ENCODE data around the gene RAP1GAP2.
"Not testable (repeated sequence)": the region's sequence is repeated elsewhere in the genome, so short reads cannot be mapped to it uniquely, and the experiment has no call there.

RAP1GAP2 gene

DNA sequence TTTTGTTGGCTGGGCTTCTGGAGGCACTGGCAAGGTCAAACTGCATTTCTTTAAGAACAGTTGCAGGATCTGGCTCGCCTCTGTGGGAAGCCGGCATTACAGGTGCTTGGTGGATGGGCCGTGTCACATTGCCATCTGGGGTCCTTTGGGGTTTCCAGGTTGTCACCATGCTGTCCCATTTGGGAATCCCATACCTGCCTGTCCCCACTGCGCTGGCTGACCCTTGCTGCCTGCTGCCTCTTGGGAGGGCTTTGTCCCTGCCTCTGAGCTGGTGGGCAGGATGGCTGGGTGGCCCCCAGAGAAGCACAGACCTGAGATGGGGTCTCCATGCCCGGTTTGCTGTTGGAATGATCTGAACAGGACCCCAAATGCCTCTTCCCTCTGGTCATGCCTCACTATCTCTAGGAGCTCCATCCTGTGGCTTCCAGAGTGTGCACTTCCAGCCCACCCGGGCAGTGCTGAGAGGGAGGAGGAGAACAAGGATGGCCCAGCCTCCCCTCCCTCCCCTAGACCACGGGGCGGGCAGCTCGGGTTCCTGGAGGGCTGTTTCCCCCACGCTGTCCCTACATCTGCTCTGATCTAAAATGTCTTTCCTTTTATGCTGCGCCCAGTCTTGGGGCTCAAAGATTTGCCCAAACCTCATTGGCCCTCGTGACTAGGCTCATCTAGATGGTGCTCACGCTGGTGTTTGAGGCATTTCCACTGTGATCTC is 239.2 kb downstream of the RAP1GAP2 start:
- DNase-seq (ENCODE audit: extremely low read depth in 1 of 2, low read depth in 1 of 2) = no peak

- no peak for DNase-seq (ENCODE audit: extremely low read depth in 1 of 2, low read depth in 1 of 2)
These were observed 239.7 kb downstream of the RAP1GAP2 start for GRCh38 chr17:3035968-3036280.

GRCh38 chr17:3036800-3037199 is 240.6 kb downstream of the RAP1GAP2 start:
- no peak for DNase-seq (ENCODE audit: extremely low read depth in 1 of 2, low read depth in 1 of 2)

DNA sequence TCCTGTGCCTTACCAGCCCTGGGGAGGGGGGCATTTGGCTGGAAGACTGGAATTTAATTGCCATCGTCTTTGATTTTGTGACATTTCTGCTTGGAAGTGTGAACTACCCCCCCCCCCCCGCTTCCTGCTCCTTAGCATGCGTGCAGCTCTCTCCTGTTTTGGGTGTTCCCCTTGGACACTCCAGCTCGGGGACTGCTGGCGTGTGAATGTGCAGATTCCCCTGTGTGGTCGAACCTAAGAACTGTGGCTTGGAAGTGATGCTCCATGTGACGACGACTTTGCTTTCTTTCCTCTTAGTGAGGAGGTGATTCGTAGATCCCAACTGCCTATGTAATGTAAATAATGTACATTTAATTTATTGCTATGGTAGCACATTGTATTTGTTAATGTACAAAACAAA is 241.0 kb downstream of the RAP1GAP2 start:
- no peak for DNase-seq (ENCODE audit: extremely low read depth in 1 of 2, low read depth in 1 of 2)

- DNase-seq (ENCODE audit: extremely low read depth in 1 of 2, low read depth in 1 of 2) = no peak
These were observed 242.7 kb downstream of the RAP1GAP2 start for GRCh38 chr17:3038941-3039340.

- DNase-seq (ENCODE audit: extremely low read depth in 1 of 2, low read depth in 1 of 2) = no peak
These were observed 243.5 kb downstream of the RAP1GAP2 start for GRCh38 chr17:3039736-3040135.

- DNase-seq (ENCODE audit: extremely low read depth in 1 of 2, low read depth in 1 of 2) = no peak
These were observed 244.6 kb downstream of the RAP1GAP2 start for GRCh38 chr17:3040882-3041281.

DNA sequence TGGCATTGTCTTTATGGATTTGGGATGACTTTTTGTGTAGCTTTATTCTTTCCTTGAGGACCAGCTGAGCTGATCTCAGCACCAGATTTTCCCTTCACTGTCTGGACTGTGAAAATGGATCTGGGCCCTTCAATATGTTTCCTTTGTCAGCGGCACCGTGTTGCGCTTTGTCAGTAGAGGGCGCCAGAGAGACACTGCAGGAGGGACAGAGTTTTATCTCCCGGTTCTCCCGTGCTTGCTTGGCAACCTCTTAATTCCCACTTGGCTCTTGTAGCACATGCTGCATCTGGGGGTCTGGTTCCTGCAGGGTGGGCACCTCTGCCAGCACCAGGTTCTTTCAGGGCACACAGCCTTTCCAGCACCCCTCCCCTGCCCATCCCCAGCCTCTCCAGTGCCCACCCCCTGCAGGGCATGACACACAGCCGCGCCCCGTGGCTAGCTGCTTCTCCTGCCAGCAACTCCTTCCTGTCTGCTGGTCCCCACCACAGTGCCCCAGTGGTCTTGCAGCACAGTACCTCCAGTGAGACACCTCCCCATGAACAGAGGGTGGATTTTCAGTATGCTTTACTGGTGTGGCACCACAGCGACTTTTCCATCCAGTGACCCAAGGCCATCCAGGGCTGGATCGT is 247.6 kb downstream of the RAP1GAP2 start:
- DNase-seq (ENCODE audit: extremely low read depth in 1 of 2, low read depth in 1 of 2) = no peak

- no peak for DNase-seq (ENCODE audit: extremely low read depth in 1 of 2, low read depth in 1 of 2)
These were observed 250.5 kb downstream of the RAP1GAP2 start for GRCh38 chr17:3046753-3047152.

- peak; percentile 77 to 80 for DNase-seq (ENCODE audit: extremely low read depth in 1 of 2, low read depth in 1 of 2)
These were observed 252.7 kb downstream of the RAP1GAP2 start for GRCh38 chr17:3048727-3049471.

DNA sequence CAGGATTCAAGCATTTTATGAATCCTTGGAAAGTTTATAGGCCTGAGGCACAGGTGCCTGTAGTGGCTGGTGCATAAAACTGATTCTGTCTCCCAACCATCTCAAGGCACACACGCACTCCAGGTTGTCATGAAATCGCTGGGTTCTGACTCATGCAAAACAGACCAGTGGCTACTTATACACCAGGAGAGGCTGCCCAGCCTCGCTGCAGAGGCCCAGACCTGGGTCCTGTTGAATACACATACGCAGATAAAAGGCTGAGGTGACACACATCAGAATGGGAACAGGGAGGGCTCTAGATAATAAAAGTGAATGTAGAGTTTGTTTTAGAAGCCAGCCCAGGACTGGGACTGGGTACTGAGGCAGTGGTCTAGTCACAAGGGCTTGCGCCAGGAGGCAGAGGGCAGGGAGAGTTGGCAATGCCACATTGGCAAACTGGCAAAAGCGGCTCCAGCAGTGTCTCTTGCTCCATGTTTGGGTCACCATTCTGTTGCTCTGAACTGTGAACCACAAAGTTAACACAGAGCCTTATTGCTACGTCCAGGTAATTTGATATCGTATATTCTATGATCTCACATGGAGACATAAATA is 253.6 kb downstream of the RAP1GAP2 start:
- no peak for DNase-seq (ENCODE audit: extremely low read depth in 1 of 2, low read depth in 1 of 2)

GRCh38 chr17:3054868-3055267 is 258.6 kb downstream of the RAP1GAP2 start:
- DNase-seq (ENCODE audit: extremely low read depth in 1 of 2, low read depth in 1 of 2) = not testable (repeated sequence)

DNA sequence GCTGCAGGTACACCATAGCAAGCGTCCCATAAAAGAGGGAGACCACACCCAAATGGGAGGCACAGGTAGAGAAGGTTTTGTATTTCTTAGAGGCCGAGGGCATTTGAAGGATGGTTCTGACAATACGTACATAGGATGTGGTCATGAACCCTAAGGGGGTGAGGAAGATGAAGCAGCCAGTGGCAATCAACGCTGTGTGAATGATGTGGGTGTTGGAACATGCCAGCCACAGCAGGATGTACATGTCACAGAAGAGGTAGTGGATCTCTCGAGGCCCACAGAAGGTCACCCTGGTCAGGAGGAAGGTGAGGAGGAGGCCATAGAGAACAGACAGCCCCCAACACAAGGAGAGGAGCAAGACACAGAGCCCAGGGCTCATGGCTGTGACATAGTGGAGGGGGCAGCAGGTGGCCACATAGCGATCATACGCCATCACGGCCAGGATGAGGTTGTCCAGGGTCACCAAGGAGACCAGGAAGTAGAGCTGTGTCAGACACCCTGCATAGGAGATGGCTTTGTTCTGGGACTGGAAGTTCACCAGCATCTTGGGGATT is 266.7 kb downstream of the RAP1GAP2 start:
- not testable (repeated sequence) for DNase-seq (ENCODE audit: extremely low read depth in 1 of 2, low read depth in 1 of 2)

GRCh38 chr17:3063507-3063906 is 267.3 kb downstream of the RAP1GAP2 start, which contains the start of gene OR1D5:
Gene OR1D5 (minus strand): TSS chr17:3063607. CDS start chr17:3063607, 0 bp downstream.
- DNase-seq (ENCODE audit: extremely low read depth in 1 of 2, low read depth in 1 of 2) = not testable (repeated sequence)

GRCh38 chr17:3065192-3065591 is 269.0 kb downstream of the RAP1GAP2 start:
- not testable (repeated sequence) for DNase-seq (ENCODE audit: extremely low read depth in 1 of 2, low read depth in 1 of 2)

GRCh38 chr17:3073850-3074249 is 277.6 kb downstream of the RAP1GAP2 start:
- DNase-seq (ENCODE audit: extremely low read depth in 1 of 2, low read depth in 1 of 2) = not testable (repeated sequence)

Measured in activated CD8-positive, alpha-beta memory T cell treated with anti-CD3 and anti-CD28 coated beads for 1 hour (primary cell).